NCI-H748 (cell line): ENCODE data around the gene DLX6.
"Not testable (repeated sequence)": the region's sequence is repeated elsewhere in the genome, so short reads cannot be mapped to it uniquely, and the experiment has no call there.

ENCODE experiments used
- DNase-seq: peaks from one replicate; lab custom pipeline; 2025; ENCODE audit not compliant: unreplicated experiment; lab: John Stamatoyannopoulos, UW

Gene DLX6

DNA sequence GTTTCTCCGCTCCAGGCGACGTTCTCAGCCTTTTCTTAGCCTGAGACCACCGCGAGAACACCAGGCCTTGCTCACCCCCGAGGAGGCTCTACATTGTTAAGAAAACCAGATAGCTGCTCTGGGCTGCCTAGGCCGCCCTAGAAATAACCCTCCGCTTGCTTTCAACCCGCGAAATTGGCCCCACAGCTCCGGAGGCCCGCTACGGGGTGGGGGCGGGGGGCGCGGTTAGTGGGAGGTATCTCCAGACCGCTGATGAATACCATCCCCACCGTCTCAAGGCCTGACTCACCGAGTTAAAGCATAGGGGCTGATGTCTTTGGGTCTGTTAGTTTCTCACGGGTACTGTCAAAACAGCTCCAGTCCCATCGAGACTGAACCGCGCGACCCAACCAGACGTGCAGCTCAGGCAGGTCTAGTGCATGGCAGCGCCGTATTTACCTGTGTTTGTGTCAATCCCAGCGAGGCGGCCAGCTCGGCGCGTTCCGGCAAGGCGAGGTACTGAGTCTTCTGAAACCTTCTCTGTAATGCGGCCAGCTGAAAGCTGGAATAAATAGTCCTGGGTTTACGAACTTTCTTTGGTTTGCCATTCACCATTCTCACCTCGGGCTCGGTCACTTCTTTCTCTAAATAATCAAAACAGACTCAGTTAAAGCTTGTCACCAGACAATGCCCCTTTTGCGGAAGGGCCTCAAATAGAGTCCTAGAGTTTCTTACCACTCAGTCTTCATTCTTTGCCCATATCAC is 16.6 kb downstream of the DLX6 start:
- DNase-seq: no peak

DNA sequence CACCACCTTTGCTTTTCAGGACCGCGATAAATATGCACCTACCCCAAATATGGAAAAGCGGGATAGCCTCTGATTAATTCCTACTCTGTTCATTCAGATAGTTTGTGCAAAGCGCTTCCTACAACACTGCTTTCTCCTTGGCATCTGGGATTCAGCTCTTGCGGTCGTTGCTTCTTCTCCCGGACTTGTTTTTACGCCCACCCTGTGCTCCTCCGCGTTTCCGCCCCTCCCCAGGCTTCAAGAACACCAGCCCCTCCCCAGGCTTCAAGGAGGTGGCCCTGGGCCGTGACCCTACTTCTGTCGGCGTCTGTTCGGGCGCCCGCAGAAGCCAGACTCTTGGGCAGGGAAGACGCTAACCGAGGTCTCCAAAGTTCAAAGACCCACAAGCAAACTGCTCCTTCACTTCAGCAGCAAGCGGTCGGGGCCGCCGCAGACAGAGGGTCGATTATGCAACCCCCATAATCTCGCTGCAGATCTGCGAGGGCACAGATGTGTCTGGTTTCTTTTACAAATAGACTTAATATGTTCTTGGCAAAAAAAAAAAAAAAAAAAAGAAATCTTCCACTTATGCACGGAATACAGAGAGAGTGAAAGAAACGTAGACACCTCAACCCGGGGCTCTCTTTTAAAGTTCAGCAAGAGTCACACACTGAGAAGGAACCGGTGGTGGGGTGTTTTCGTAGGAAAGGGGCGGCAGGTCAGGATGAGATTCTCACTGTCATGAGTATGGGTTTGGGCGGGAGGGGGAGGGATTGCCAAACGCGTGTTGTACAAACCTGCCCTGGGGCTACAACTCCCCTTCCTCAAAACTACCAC is 17.3 kb downstream of the DLX6 start:
- DNase-seq: no peak

DNA sequence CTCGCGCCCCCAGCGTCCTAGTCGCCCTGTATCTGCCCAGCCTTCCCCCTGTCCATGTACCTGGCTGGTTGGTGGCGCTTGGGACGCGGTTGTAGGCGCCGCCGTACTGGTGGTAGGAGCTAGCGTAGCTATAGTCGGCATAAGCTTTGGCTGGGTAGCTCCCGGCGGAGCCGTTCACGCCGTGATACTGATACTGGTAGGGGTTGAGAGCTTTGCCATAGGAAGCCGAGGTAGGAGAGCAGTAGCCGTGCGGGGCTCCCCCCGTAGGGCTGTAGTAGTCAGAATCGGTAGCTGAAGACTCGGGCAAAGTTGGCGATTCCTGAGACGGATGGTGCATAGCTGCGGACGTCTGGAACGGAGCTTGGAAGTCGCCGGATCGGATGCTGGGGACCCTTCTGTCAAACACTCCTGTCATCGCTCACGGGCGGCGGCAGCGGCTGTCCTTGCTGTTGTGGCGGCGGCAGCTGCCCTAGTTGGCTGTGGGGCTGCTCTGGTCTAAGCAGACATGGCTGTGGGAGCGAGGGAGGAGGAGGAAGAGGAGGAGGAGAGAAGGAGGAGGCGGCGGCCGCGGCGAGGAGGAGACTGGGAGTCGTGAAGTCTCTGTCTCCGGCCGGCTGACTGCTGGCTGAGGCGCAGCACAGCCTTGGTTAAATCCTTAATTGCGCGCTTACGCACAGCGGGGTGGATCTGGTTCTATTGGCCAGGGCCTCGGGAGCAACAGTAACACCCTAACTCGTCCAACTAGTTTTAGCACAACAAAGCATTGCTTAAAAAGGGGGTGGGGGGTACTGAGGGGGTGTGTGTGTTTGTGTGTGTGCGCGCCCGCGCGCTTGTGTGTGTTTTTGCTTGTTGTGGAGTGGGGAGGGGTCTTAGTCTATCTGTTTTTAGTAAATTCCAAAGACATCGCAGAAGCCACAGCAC is 19.1 kb downstream of the DLX6 start, which contains the start of gene DLX5:
Gene DLX5, minus strand, starts transcription at position 623 of the 921 bp plus-strand sequence. Its CDS starts 208 bp downstream, at position 415.
- no peak for DNase-seq

DNA sequence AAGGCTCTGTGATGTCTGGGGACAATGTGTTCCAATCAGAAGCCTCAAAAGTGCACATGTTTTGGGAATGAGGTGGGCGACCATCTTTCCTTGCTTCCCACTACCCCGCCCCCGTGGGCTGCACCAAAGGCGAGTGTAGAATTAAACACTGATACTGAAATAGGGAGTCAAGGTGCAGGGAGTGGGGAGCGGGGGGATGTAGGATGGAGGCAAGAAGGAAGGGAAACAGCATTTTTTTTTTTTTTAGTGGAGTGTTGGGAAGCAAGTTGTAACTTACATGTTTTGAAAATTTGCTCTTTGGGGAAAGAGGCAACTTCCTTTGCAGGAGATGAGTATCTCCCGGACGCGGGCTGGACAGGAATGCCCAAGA is 19.8 kb downstream of the DLX6 start:
- no peak for DNase-seq

DNA sequence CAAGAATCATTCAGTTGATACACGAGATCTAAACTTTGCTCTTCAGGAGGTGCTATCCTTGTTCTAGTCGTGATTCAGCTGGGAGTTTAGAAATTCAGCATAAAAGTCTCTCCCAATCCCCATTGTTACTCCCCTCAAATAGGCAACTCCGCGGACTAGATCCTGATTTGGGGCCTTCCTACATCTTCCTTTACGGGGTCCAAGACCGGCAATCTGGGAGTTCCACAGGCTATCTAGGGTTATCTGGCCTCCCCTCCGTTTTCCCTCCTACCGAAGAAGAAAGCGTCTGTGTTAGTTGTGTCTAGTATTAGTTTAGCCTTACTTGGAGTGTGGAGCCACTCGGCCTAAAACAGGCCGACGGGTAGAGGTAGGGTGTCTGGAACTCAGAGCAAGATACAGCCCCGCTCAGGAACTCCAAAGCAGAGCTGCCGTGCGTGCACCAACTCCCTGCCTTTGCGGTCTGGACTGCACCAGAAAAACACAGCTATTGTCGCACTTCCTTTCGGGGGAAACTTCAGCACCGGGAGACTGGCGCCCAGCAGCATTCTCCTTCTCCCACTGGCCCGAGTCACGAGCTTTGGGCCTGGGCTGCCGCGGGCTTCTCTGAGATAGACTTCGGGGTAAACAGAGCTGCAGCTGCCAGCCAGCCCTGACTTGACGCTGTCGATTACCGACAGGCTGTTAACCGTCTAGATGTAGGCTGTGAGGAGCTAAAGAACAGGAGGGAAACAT is 20.8 kb downstream of the DLX6 start:
- no peak for DNase-seq

DNA sequence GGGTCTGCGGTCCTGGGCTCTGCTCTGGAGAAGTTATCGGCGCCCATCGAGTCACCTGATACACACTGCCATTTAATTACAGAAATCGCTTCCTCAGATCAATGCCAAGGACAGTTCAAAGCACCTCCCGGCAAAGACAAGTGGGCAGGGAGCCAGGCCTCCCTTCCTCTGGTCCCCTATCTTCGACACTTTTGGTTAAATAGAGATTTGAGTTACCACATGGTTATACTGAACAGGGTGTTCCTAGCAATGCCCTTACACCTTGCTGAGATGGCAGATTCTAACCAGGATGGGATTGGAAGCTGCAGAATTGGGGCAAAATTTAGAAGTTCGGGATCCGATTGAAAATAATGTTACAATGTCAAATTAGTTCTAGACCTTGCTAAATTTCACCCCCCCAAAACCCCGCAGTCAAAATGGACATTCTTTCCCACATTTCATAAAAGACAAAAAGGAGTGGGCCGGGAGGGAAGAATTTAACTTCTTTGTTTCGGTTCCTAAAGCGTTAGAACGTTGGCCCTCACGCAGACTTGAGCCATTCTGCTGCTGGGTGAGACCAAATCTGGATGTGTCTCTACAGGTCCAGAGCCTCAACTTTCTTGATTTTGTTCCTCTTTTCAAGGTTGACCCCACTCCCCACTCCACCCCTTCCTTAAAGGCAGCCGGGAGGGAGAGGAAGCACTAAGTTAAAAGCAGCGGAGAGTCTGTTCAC is 21.5 kb downstream of the DLX6 start:
- no peak for DNase-seq

DNA sequence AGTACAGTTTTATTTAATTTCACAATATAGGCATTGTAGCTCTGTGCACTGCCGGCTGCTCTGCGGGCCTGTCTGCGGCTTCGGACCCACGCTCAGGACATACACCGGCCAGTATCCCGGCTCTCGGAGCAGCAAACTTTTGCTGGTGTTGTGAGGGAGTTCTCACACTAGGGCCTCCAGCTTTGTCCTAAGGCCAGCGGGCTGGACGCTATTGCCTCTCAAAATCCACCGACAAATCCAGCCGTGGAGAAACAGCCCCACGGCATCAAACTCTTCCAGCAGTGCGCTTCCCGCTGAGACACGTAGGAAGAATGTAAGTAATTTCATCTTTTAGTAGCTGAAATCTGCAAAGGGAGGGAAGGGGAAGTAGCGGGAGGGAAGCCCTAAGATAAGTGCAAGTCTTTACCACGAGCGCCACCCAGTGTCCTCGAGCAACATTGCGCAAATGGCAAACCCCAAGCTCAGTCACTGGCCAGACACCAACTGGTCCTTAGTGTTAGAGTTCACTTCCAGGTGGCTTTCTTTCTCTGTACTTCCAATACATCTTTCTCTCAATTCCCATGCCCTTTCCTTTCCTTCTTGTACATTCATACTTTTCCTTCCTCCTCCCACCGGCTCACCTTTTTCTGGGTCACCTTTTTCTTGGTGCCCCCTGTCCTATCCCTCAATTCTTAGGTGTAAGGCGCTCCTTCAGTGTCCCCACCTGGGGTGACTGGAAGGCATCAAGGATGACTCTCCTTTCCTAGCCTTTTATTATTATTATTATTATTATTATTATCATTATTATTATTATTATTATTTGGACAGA is 22.3 kb downstream of the DLX6 start:
- no peak for DNase-seq

DNA sequence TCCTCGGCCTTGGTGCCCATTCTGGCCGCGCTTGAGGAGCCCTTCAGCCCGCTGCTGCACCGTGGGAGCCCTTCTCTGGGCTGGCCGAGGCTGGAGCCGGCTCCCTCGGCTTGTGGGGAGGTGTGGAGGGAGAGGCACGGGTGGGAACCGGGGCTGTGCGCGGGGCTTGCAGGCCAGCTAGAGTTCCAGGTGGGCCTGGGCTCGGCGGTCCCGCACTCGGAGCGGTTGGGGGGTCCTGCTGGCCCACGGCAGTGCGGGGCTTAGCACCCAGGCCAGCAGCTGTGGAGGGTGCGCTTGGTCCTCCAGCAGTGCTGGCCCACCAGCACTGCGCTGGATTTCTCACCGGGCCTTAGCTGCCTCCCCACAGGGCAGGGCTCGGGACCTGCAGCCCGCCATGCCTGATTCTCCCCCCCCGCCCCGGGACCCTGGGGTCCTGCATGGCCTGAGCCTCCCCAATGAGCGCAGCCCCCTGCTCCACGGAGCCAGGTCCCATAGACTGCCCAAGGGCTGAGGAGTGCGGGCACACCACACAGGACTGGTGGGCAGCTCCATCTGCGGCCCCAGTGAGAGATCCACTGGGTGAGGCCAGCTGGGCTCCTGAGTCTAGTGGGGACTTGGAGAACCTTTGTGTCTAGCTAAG is 29.0 kb downstream of the DLX6 start:
- DNase-seq: not testable (repeated sequence)

DNA sequence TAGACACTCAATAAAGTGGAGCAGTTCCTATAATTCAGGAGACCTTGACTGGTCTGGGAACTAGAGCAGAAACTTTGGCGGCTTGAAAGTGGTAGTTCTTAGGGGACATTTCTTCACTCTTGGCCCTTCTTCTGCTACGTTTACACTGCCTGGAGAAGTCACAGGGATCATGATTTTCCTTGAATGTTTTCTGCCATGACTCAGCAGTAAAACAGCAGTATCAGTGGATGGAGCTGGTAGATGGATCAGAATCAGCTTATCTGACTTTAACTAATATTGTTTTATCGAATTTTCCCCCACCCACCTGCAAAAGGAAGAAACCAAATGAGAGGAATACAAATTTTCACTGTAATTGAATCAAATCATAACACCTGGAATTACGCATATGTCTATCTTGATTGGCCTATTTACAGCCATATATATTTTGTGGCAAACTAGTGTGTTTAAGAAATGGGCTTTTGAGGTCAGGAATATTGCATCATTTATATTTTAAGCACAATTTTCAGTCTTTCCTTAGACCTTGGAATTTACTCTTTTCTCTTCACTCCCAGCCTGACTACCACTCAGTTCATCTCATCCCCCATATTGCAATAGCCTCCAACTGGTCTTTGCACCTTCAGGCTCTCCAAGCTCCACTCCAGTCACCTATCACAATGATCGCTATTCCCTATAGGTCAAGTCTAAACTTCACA is 34.2 kb downstream of the DLX6 start:
- no peak for DNase-seq

DNA sequence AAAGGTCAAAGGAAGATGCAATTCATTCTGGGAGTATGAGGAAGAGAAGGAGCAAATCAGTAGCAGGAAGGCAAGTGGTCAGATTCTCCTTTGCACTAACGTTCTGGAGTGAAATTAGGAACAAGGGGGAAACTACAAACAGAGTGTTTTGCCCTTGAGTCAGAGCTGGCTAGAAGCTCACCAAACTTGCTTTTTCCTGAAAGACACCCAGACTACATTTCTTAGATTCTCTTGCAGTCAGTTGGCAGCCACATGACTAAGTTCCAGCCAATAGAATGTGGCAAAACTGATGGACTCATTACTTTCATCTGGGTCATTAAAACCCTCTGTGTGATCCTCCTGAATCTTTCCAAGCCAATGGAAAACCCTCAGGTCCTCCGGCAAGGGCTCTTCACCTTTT is 37.9 kb downstream of the DLX6 start:
- no peak for DNase-seq
